H9 (cell line): ENCODE measurements around the gene PTGES2. TPM values are rescaled to one million over a fixed set of nuclear protein-coding genes. Genes with fewer than 3 reads are reported as not detected.

Source experiments
- DNase-seq: peaks from one replicate; pipeline ENCODE4 v3.0.0-alpha.2; 2017
- H2AFZ ChIP-seq: one replicate; pipeline ENCODE4 v1.6.1; 2013; ENCODE audit warnings: mild to moderate bottlenecking, low read length, control low read depth, moderate library complexity
- H2AK5ac ChIP-seq: 2 replicates; pipeline ENCODE4 v1.6.1; 2013; ENCODE audit warnings: low read length, control low read depth, mixed read lengths; ENCODE audit not compliant: insufficient read length
- H2BK120ac ChIP-seq: one replicate; pipeline ENCODE4 v1.6.1; 2013; ENCODE audit warnings: low read depth, mild to moderate bottlenecking, low read length, control low read depth, inconsistent platforms; ENCODE audit not compliant: poor library complexity, severe bottlenecking
- H2BK12ac ChIP-seq: 2 replicates; pipeline ENCODE4 v1.6.1; 2013; ENCODE audit warnings: low read length, control low read depth, mixed read lengths, low read depth; ENCODE audit not compliant: insufficient read length
- H2BK15ac ChIP-seq: 2 replicates; pipeline ENCODE4 v1.6.1; 2013; ENCODE audit warnings: low read depth, low read length, control low read depth
- H2BK20ac ChIP-seq: one replicate; pipeline ENCODE4 v1.6.1; 2013; ENCODE audit warnings: low read depth, mild to moderate bottlenecking, low read length, control low read depth, inconsistent platforms; ENCODE audit not compliant: poor library complexity, severe bottlenecking
- H2BK5ac ChIP-seq: 2 replicates; pipeline ENCODE4 v1.6.1; 2013; ENCODE audit warnings: low read length, control low read depth, mixed read lengths; ENCODE audit not compliant: insufficient read length
- H3K14ac ChIP-seq: 2 replicates; pipeline ENCODE4 v1.6.1; 2013; ENCODE audit warnings: low read length, control low read depth; ENCODE audit not compliant: insufficient read depth
- H3K18ac ChIP-seq: 2 replicates; pipeline ENCODE4 v1.6.1; 2013; ENCODE audit warnings: low read depth, mild to moderate bottlenecking, mixed read lengths, low read length, control low read depth; ENCODE audit not compliant: insufficient read length
- H3K23ac ChIP-seq: 2 replicates; pipeline ENCODE4 v1.6.1; 2013; ENCODE audit warnings: low read length, control low read depth, mixed read lengths, low read depth; ENCODE audit not compliant: insufficient read length
- H3K23me2 ChIP-seq: 2 replicates; pipeline ENCODE4 v1.6.1; 2013; ENCODE audit warnings: low read depth, mild to moderate bottlenecking, mixed read lengths, low read length, control low read depth; ENCODE audit not compliant: insufficient read length, poor library complexity, severe bottlenecking
- H3K27ac ChIP-seq: 2 replicates; pipeline ENCODE4 v1.5.1; 2013; ENCODE audit warnings: low read length, control low read depth, mixed read lengths, low read depth; ENCODE audit not compliant: insufficient read length
- H3K27me3 ChIP-seq: 2 replicates; pipeline ENCODE4 v1.6.1; 2013; ENCODE audit warnings: low read length, control low read depth, inconsistent platforms; ENCODE audit not compliant: insufficient read depth
- H3K4ac ChIP-seq: 2 replicates; pipeline ENCODE4 v1.6.1; 2013; ENCODE audit warnings: low read depth, mild to moderate bottlenecking, control low read depth, inconsistent platforms, low read length, moderate library complexity
- H3K4me1 ChIP-seq: 2 replicates; pipeline ENCODE4 v1.6.1; 2013; ENCODE audit warnings: low read length, control low read depth, inconsistent platforms; ENCODE audit not compliant: insufficient read depth
- H3K4me2 ChIP-seq: 2 replicates; pipeline ENCODE4 v1.6.1; 2013; ENCODE audit warnings: low read length, control low read depth, mixed read lengths; ENCODE audit not compliant: insufficient read length, insufficient read depth
- H3K56ac ChIP-seq: 2 replicates; pipeline ENCODE4 v1.6.1; 2013; ENCODE audit warnings: low read depth, mild to moderate bottlenecking, mixed read lengths, low read length, control low read depth; ENCODE audit not compliant: insufficient read length
- H3K79me1 ChIP-seq: 2 replicates; pipeline ENCODE4 v1.6.1; 2013; ENCODE audit warnings: low read depth, mild to moderate bottlenecking, moderate library complexity, low read length, control low read depth, inconsistent platforms; ENCODE audit not compliant: insufficient read depth, poor library complexity, severe bottlenecking
- H3K79me2 ChIP-seq: 2 replicates; pipeline ENCODE4 v1.6.1; 2013; ENCODE audit warnings: low read length, control low read depth, inconsistent platforms; ENCODE audit not compliant: insufficient read depth
- H3K9ac ChIP-seq: 2 replicates; pipeline ENCODE4 v1.6.1; 2013; ENCODE audit warnings: low read length, control low read depth, mixed read lengths; ENCODE audit not compliant: insufficient read length; ENCODE audit errors: extremely low read depth
- H3K9me3 ChIP-seq: one replicate; pipeline ENCODE4 v1.6.1; 2013; ENCODE audit warnings: low read depth, low read length, inconsistent platforms; ENCODE audit not compliant: control insufficient read depth
- H3T11ph ChIP-seq: one replicate; pipeline ENCODE4 v1.6.1; 2013; ENCODE audit warnings: mild to moderate bottlenecking, low read length, control low read depth, inconsistent platforms
- H4K20me1 ChIP-seq: one replicate; pipeline ENCODE4 v1.6.1; 2013; ENCODE audit not compliant: control insufficient read depth, insufficient read length, insufficient read depth
- H4K5ac ChIP-seq: 2 replicates; pipeline ENCODE4 v1.6.1; 2013; ENCODE audit warnings: low read depth, mild to moderate bottlenecking, mixed read lengths, low read length, control low read depth; ENCODE audit not compliant: insufficient read length
- H4K8ac ChIP-seq: replicated peaks from 2 replicates; pipeline ENCODE4 v1.6.1; 2013; ENCODE audit warnings: low read length, control low read depth, mixed read lengths, low read depth; ENCODE audit not compliant: insufficient read length
- H4K91ac ChIP-seq: 2 replicates; pipeline ENCODE4 v1.6.1; 2013; ENCODE audit warnings: low read depth, mild to moderate bottlenecking, moderate library complexity, mixed read lengths, low read length, control low read depth; ENCODE audit not compliant: insufficient read length
- H3K27ac Mint-ChIP-seq, 3 experiments: 2 replicates in 2 of 3; 3 replicates in 1 of 3; pipeline ENCODE4 v1.8.0; 2020 to 2021; ENCODE audit warnings: mixed read lengths in 3 of 3, mild to moderate bottlenecking in 1 of 3, moderate library complexity in 1 of 3
- H3K27me3 Mint-ChIP-seq: 2 replicates; pipeline ENCODE4 v1.8.0; 2021; ENCODE audit warnings: low read depth, mild to moderate bottlenecking, moderate library complexity, mixed read lengths
- H3K36me3 Mint-ChIP-seq, 3 experiments: 2 replicates in 2 of 3; 3 replicates in 1 of 3; pipeline ENCODE4 v1.8.0; 2020 to 2021; ENCODE audit warnings: low read depth in 3 of 3, mixed read lengths in 3 of 3; ENCODE audit not compliant: insufficient read depth in 1 of 3
- H3K4me1 Mint-ChIP-seq, 2 experiments: 2 replicates each; pipeline ENCODE4 v1.8.0; 2020; ENCODE audit warnings: mixed read lengths in 2 of 2
- H3K4me3 Mint-ChIP-seq, 2 experiments: 2 replicates in 1 of 2; 3 replicates in 1 of 2; pipeline ENCODE4 v1.8.0; 2020 to 2021; ENCODE audit warnings: mild to moderate bottlenecking in 2 of 2, mixed read lengths in 2 of 2, moderate library complexity in 1 of 2
- H3K9me3 Mint-ChIP-seq, 2 experiments: 2 replicates in 1 of 2; 3 replicates in 1 of 2; pipeline ENCODE4 v1.8.0; 2020; ENCODE audit warnings: mild to moderate bottlenecking in 2 of 2, mixed read lengths in 2 of 2, moderate library complexity in 1 of 2
- CTCF ChIP-seq: fragments of 200-600 bp; sonication (generic); conservative IDR thresholded peaks from 3 replicates; pipeline ENCODE4 v1.8.0; 2021; ENCODE audit warnings: antibody characterized with exemption, mild to moderate bottlenecking
- WGBS: extraction: QIAGEN DNeasy Blood & Tissue Kit; methylation state at CpG from one replicate; pipeline ENCODE4 v1.1.7; 2013; ENCODE audit warnings: missing lambda C conversion rate, low lambda C conversion rate, mixed read lengths; ENCODE audit not compliant: insufficient read length; ENCODE audit errors: extremely low coverage; 5-methylcytosine and 5-hydroxymethylcytosine counted together
- total RNA-seq: library from RNA; stranded (reverse); gene quantifications from 2 replicates; pipeline ENCODE4 v1.2.1, GENCODE V29; 2021

Gene PTGES2
- total RNA-seq, 1 experiment from 2014 or later = 63.9 TPM

GRCh38 chr9:128151309-128152132 is 24.0 kb upstream of the PTGES2 start:
- H2BK15ac ChIP-seq = no peak overlapping the region
- no peak overlapping the region for H3K23ac ChIP-seq
- no peak overlapping the region for H4K91ac ChIP-seq
- no peaks in the 10 kb centered on the region for H3K23me2 ChIP-seq
- Mint-ChIP-seq H3K9me3 (no peaks in the 10 kb centered on the region), H3K27me3 (peaks cover 10% of the 10 kb centered on the region), H3K4me1 (peaks cover 7 to 15% of the 10 kb centered on the region in 2 experiments), H3K4me3 (no peak overlapping the region), H3K27ac (no peak overlapping the region; a peak in 1 of 7 replicates), H3K36me3 (no peaks in the 10 kb centered on the region)
- no peak overlapping the region for H3K27ac ChIP-seq
- no peaks in the 10 kb centered on the region for H3K9me3 ChIP-seq
- H3K4me1 ChIP-seq = no peaks in the 10 kb centered on the region
- H3K18ac ChIP-seq = no peak overlapping the region
- H3K9ac ChIP-seq = no peak overlapping the region
- no peak overlapping the region for H2BK5ac ChIP-seq
- no peaks in the 10 kb centered on the region for H3K79me2 ChIP-seq
- H3K79me1 ChIP-seq = no peaks in the 10 kb centered on the region
- no peak overlapping the region for H3T11ph ChIP-seq
- no peak overlapping the region for H2AK5ac ChIP-seq
- DNase-seq = no peak
- H2AFZ ChIP-seq = no peak overlapping the region
- TF ChIP-seq CTCF = no peak
- H3K4ac ChIP-seq = no peak overlapping the region
- no peaks in the 10 kb centered on the region for H3K27me3 ChIP-seq
- H3K4me2 ChIP-seq = no peak overlapping the region
- H3K56ac ChIP-seq = no peak overlapping the region
- no CpG with 5 or more reads among the region's 18 CpGs for WGBS
- H2BK120ac ChIP-seq = no peak overlapping the region
- no peak overlapping the region for H2BK20ac ChIP-seq
- H2BK12ac ChIP-seq = no peak overlapping the region
- no peak overlapping the region for H3K14ac ChIP-seq
- H4K5ac ChIP-seq = no peak overlapping the region
- no peak overlapping the region for H4K8ac ChIP-seq
- no peaks in the 10 kb centered on the region for H4K20me1 ChIP-seq
